GM12891 (cell line): ENCODE data around the gene MAP4K4.
"Not testable (repeated sequence)": the region's sequence is repeated elsewhere in the genome, so short reads cannot be mapped to it uniquely, and the experiment has no call there.

Experiments
- DNase-seq: peaks from one replicate; pipeline ENCODE4 v3.0.0; 2011; ENCODE audit warnings: low spot score; ENCODE audit not compliant: insufficient read length
- FAIRE-seq: peaks from 2 replicates; lab custom pipeline; 2011; peaks lifted over from hg19 to GRCh38; lab: Jason Lieb, UNC
- PAX5 ChIP-seq: IDR thresholded peaks from 2 replicates; pipeline ENCODE4 v1.6.1; 2011; ENCODE audit warnings: low read length, moderate library complexity, mild to moderate bottlenecking; ENCODE audit not compliant: insufficient read depth, severe bottlenecking
- POLR2A ChIP-seq: IDR thresholded peaks from 2 replicates; pipeline ENCODE4 v1.6.1; 2011; ENCODE audit warnings: low read depth, low read length, control low read depth
- POLR2AphosphoS5 ChIP-seq: IDR thresholded peaks from 2 replicates; pipeline ENCODE4 v1.6.1; 2011; ENCODE audit warnings: low read depth, low read length, control low read depth
- POU2F2 ChIP-seq: IDR thresholded peaks from 2 replicates; pipeline ENCODE4 v1.6.1; 2011; ENCODE audit warnings: low read depth, mild to moderate bottlenecking, control low read depth, low read length, moderate library complexity
- SPI1 ChIP-seq: IDR thresholded peaks from 2 replicates; pipeline ENCODE4 v1.6.1; 2011; ENCODE audit warnings: low read depth, low read length, control low read depth
- TAF1 ChIP-seq: IDR thresholded peaks from 2 replicates; pipeline ENCODE4 v1.6.1; 2011; ENCODE audit warnings: low read depth, low read length, control low read depth

MAP4K4 gene

DNA sequence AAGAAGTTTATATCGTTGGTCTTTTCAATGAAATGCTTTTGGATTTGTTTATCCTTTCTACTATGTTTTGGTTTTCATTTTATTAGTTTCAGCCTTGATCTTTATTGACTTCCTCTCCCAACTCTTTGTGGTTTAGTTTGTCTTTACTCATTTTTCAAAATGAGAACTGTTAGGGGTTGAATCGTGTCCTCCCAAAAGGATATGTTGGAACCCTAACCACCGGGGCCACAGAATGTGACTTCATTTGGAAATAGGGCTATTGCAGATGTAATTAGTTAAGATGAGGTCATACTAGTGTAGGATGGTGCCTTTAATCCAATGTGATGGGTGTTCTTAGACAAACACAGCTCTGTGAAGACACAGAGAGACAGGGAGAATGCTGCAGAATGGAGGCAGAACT is 233.9 kb downstream of the MAP4K4 start:
- DNase-seq: no peak
- no peak for TF ChIP-seq POU2F2
- no peak for TF ChIP-seq SPI1
- no peak for TF ChIP-seq PAX5
- no peak for TF ChIP-seq POLR2AphosphoS5
- TF ChIP-seq TAF1: no peak
- TF ChIP-seq POLR2A: no peak
- FAIRE-seq: no peak

DNA sequence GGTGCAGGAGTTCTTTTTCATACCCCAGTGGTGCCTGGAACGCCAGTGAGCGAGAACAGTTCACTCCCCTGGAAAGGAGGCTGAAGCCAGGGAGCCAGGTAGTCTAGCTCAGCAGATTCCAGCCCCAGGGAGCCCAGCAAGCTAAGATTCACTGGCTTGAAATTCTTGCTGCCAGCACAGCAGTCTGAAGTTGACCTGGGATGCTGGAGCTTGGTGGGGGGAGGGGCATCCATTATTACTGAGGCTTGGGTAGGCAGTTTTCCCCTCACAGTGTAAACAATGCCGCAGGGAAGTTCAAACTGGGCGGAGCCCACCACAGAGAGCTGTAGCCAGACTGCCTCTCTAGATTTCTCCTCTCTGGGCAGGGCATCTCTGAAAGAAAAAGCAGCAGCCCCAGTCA is 238.3 kb downstream of the MAP4K4 start:
- not testable (repeated sequence) for FAIRE-seq, DNase-seq

DNA sequence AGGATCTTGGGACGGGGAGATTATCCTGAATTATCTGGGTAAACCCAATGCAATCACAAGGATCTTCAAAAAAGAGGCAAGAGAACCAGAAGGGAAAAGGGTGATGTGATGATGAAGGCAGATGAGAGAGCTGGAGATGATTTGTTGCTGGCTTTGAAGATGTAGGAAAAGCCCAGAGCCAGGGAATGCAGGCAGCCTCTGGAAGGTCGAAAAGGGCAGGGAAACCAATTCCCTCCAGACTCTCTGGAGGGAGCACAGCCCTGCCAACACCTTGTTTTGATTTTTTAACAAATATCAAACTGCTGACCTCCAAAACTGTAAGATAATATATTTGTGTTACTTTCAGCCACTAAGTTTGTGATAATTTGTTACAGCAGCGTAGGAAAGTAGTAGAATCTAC is 245.3 kb downstream of the MAP4K4 start:
- DNase-seq (no peak), FAIRE-seq (no peak)
- no peak for TF ChIP-seq POLR2A
- no peak for TF ChIP-seq POLR2AphosphoS5
- no peak for TF ChIP-seq PAX5
- TF ChIP-seq SPI1: no peak
- TF ChIP-seq TAF1: no peak
- no peak for TF ChIP-seq POU2F2
